Ovary (tissue), 3 donors: ENCODE data around the gene RPGRIP1L.

ENCODE experiments used
- EP300 ChIP-seq: sonication (generic); formaldehyde crosslinking; IDR thresholded peaks from one replicate; pipeline ENCODE4 v1.6.1; 2017; ENCODE audit warnings: antibody characterized with exemption
- POLR2A ChIP-seq: fragments of 450-650 bp; IDR thresholded peaks from one replicate; pipeline ENCODE4 v1.6.1; 2017; ENCODE audit warnings: antibody characterized with exemption, mild to moderate bottlenecking, moderate library complexity
- TF ChIP-seq, protein P1 (sequence below), 3 donors: fragments of 450-650 bp in 2 of 3; fragments of 200-600 bp in 1 of 3; IDR thresholded peaks; one replicate each; pipeline versions ENCODE4 v1.5.1 to v1.8.0; 2016 to 2022; ENCODE audit warnings: antibody characterized with exemption in 3 of 3, mild to moderate bottlenecking in 1 of 3
- donor health status: DM: no; HTN: no; CAD: no.

DNA sequence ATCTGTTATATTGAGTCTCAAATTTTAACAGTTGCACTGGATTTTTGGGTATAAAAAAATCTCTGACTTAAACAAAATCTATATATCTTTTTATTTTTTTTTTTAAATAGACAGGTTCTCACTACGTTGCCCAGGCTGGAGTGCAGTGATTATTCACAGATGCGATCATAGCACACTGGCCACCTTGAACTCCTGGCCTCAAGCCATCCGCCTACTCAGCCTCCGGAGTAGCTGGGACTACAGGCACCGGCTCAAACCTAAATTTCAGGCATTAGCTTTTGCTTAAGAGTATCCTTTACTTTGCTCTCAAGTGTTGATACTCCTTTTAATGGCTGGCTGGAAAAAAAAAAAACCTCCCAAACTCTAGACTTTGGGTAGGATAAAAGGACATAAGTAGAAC lies 61.6 kb downstream of the RPGRIP1L start:
- TF ChIP-seq, protein P1, sequence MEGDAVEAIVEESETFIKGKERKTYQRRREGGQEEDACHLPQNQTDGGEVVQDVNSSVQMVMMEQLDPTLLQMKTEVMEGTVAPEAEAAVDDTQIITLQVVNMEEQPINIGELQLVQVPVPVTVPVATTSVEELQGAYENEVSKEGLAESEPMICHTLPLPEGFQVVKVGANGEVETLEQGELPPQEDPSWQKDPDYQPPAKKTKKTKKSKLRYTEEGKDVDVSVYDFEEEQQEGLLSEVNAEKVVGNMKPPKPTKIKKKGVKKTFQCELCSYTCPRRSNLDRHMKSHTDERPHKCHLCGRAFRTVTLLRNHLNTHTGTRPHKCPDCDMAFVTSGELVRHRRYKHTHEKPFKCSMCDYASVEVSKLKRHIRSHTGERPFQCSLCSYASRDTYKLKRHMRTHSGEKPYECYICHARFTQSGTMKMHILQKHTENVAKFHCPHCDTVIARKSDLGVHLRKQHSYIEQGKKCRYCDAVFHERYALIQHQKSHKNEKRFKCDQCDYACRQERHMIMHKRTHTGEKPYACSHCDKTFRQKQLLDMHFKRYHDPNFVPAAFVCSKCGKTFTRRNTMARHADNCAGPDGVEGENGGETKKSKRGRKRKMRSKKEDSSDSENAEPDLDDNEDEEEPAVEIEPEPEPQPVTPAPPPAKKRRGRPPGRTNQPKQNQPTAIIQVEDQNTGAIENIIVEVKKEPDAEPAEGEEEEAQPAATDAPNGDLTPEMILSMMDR (IDR thresholded peaks at IDR 0.05) = no peak
- no peak for TF ChIP-seq POLR2A
- no peak for TF ChIP-seq EP300
